NCI-H526 treated with DMSO at 0.1 percent for 48 hours (cell line): Measurements from ENCODE around the gene RUNX2.

ENCODE experiments used
- DNase-seq: peaks from one replicate; lab custom pipeline; 2025; lab: John Stamatoyannopoulos, UW

The RUNX2 gene

GRCh38 chr6:45705137-45705855 is 377.2 kb downstream of the RUNX2 start:
- DNase-seq: no peak

DNA sequence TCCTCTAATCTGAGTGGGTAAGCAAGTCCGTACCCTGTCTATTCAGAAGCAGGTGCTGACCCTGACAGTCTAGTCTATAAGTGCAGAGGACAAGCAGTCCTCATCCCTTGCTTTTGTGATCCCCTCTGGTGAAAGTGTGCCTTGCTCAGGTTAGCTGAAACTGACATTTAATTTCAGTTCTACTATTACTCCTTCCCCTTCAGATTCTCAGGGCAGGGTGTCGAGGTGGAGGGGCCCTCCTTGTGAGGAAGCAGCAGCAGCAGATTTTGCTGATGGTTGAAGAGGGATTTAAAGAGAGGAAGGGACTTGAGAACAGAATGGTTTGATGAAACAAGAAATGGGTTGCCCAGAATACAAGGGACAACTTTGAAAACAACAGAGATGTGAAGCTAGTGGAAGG is 378.2 kb downstream of the RUNX2 start:
- DNase-seq: no peak

- DNase-seq: no peak
Measured at GRCh38 chr6:45707176-45707575, 379.0 kb downstream of the RUNX2 start.

GRCh38 chr6:45709781-45710220 is 381.7 kb downstream of the RUNX2 start:
- peak; percentile 83 for DNase-seq

- DNase-seq: peak; percentile 78
Measured at GRCh38 chr6:45710304-45710821, 382.2 kb downstream of the RUNX2 start.

GRCh38 chr6:45712076-45712475 is 383.9 kb downstream of the RUNX2 start:
- no peak for DNase-seq

- no peak for DNase-seq
Measured at GRCh38 chr6:45712786-45713185, 384.7 kb downstream of the RUNX2 start.
